Astrocyte (in vitro differentiated cells and primary cell): Measurements from ENCODE around the gene ITGB3. TPM values are rescaled to one million over a fixed set of nuclear protein-coding genes. Genes with fewer than 3 reads are reported as not detected.
A peak's percentile ranks its signal among the peaks of the same experiment; 100 is the strongest.

Source experiments
- DNase-seq: peaks from one replicate; pipeline ENCODE4 v3.0.0-alpha.2; 2010; ENCODE audit warnings: low read depth
- FAIRE-seq: peaks from 2 replicates; lab custom pipeline; 2011; peaks lifted over from hg19 to GRCh38; lab: Jason Lieb, UNC
- H2AFZ ChIP-seq: 2 replicates; pipeline ENCODE4 v1.6.0; 2012; ENCODE audit warnings: low read depth, low read length, inconsistent platforms
- H3K27ac ChIP-seq: 2 replicates; pipeline ENCODE4 v1.5.1; 2011; ENCODE audit warnings: low read depth, low read length, inconsistent platforms
- H3K27me3 ChIP-seq: 2 replicates; pipeline ENCODE4 v1.6.0; 2011; ENCODE audit warnings: low read length, inconsistent platforms; ENCODE audit not compliant: insufficient read depth
- H3K36me3 ChIP-seq: 2 replicates; pipeline ENCODE4 v1.5.1; 2011; ENCODE audit warnings: low read length, inconsistent platforms; ENCODE audit not compliant: insufficient read depth
- H3K4me1 ChIP-seq: 2 replicates; pipeline ENCODE4 v1.5.1; 2011; ENCODE audit warnings: low read length, inconsistent platforms; ENCODE audit not compliant: insufficient read depth
- H3K4me2 ChIP-seq: 2 replicates; pipeline ENCODE4 v1.6.0; 2012; ENCODE audit warnings: low read length, inconsistent platforms
- H3K4me3 ChIP-seq: 2 replicates; pipeline ENCODE4 v1.5.1; 2011; ENCODE audit warnings: low read depth, mild to moderate bottlenecking, low read length, inconsistent platforms; ENCODE audit not compliant: insufficient read depth
- H3K79me2 ChIP-seq: 2 replicates; pipeline ENCODE4 v1.6.0; 2012; ENCODE audit warnings: mild to moderate bottlenecking, low read length, inconsistent platforms; ENCODE audit not compliant: insufficient read depth
- H3K9ac ChIP-seq: 2 replicates; pipeline ENCODE4 v1.6.0; 2012; ENCODE audit warnings: mild to moderate bottlenecking, low read length, inconsistent platforms
- H3K9me3 ChIP-seq: 2 replicates; pipeline ENCODE4 v1.5.1; 2012; ENCODE audit warnings: low read depth, mild to moderate bottlenecking, low read length, inconsistent platforms; ENCODE audit not compliant: insufficient read depth
- H4K20me1 ChIP-seq: 2 replicates; pipeline ENCODE4 v1.6.0; 2012; ENCODE audit warnings: low read length, inconsistent platforms; ENCODE audit not compliant: insufficient read depth
- H3K27ac Mint-ChIP-seq: one replicate; pipeline ENCODE4 v1.8.0; 2021; ENCODE audit warnings: mild to moderate bottlenecking, mixed read lengths; ENCODE audit not compliant: unreplicated experiment
- H3K27me3 Mint-ChIP-seq: one replicate; pipeline ENCODE4 v1.8.0; 2021; ENCODE audit warnings: low read depth, mixed read lengths; ENCODE audit not compliant: unreplicated experiment
- H3K36me3 Mint-ChIP-seq: one replicate; pipeline ENCODE4 v1.8.0; 2021; ENCODE audit warnings: low read depth, mixed read lengths; ENCODE audit not compliant: unreplicated experiment
- H3K4me1 Mint-ChIP-seq: one replicate; pipeline ENCODE4 v1.8.0; 2021; ENCODE audit warnings: low read depth, mixed read lengths; ENCODE audit not compliant: unreplicated experiment
- H3K4me3 Mint-ChIP-seq: one replicate; pipeline ENCODE4 v1.8.0; 2021; ENCODE audit warnings: mild to moderate bottlenecking, moderate library complexity, mixed read lengths; ENCODE audit not compliant: unreplicated experiment
- H3K9me3 Mint-ChIP-seq: one replicate; pipeline ENCODE4 v1.8.0; 2021; ENCODE audit warnings: mild to moderate bottlenecking, mixed read lengths; ENCODE audit not compliant: unreplicated experiment
- EZH2 ChIP-seq: IDR thresholded peaks from 2 replicates; pipeline ENCODE4 v1.6.1; 2012; ENCODE audit warnings: mild to moderate bottlenecking, low read length, inconsistent platforms; ENCODE audit not compliant: insufficient read depth
- total RNA-seq: library from RNA; stranded (reverse); gene quantifications from 2 replicates; pipeline ENCODE4 v1.2.1, GENCODE V29; 2021
- TF ChIP-seq, protein P1 (sequence below): IDR thresholded peaks from 2 replicates; pipeline ENCODE4 v1.5.1; 2011; ENCODE audit warnings: low read depth, mild to moderate bottlenecking, inconsistent platforms, low read length, moderate library complexity; ENCODE audit not compliant: insufficient read depth

Gene ITGB3
- total RNA-seq, 1 donor from 2014 or later: 44.0 TPM

- peak within 1 kb of the TSS; percentile 90 for H2AFZ ChIP-seq
- DNase-seq: peak; percentile 65
Measured at GRCh38 chr17:47323382-47324223, 70.0 kb downstream of the ITGB3 start, which contains the start of gene EFCAB13. EFCAB13 (plus strand) TSS chr17:47323955; CDS start chr17:47328354, 4,399 bp downstream.

GRCh38 chr17:47324224-47325020 is 70.8 kb downstream of the ITGB3 start:
- Histone ChIP-seq H3K79me2 (no peaks in the 10 kb centered on the region), H3K9ac (peak overlapping the region; percentile 88), H3K27ac (peak overlapping the region; percentile 63), H3K36me3 (no peaks in the 10 kb centered on the region), H3K27me3 (no peaks in the 10 kb centered on the region), H3K4me3 (peak overlapping the region; percentile 72), H4K20me1 (no peaks in the 10 kb centered on the region), H2AFZ (peak overlapping the region; percentile 90), H3K4me2 (peak overlapping the region; percentile 99), H3K4me1 (peaks cover 7% of the 10 kb centered on the region), H3K9me3 (no peaks in the 10 kb centered on the region)
- H3K27ac Mint-ChIP-seq: peak overlapping the region; percentile 58
- H3K4me1 Mint-ChIP-seq: no peaks in the 10 kb centered on the region
- DNase-seq (peak; percentile 47), FAIRE-seq (no peak)
- peaks cover 14% of the 10 kb centered on the region for H3K9me3 Mint-ChIP-seq
- TF ChIP-seq EZH2: no peak
- TF ChIP-seq, protein P1, sequence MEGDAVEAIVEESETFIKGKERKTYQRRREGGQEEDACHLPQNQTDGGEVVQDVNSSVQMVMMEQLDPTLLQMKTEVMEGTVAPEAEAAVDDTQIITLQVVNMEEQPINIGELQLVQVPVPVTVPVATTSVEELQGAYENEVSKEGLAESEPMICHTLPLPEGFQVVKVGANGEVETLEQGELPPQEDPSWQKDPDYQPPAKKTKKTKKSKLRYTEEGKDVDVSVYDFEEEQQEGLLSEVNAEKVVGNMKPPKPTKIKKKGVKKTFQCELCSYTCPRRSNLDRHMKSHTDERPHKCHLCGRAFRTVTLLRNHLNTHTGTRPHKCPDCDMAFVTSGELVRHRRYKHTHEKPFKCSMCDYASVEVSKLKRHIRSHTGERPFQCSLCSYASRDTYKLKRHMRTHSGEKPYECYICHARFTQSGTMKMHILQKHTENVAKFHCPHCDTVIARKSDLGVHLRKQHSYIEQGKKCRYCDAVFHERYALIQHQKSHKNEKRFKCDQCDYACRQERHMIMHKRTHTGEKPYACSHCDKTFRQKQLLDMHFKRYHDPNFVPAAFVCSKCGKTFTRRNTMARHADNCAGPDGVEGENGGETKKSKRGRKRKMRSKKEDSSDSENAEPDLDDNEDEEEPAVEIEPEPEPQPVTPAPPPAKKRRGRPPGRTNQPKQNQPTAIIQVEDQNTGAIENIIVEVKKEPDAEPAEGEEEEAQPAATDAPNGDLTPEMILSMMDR: no peak
- H3K36me3 Mint-ChIP-seq: peaks cover 4% of the 10 kb centered on the region
- no peaks in the 10 kb centered on the region for H3K27me3 Mint-ChIP-seq
- H3K4me3 Mint-ChIP-seq: peak overlapping the region; percentile 82

More at GRCh38 chr17:47323382-47324223, 70.0 kb downstream of the ITGB3 start, which contains the start of gene EFCAB13:
- Mint-ChIP-seq H3K27me3 (no peaks in the 10 kb centered on the region), H3K4me3 (peak within 1 kb of the TSS; percentile 87), H3K4me1 (no peaks in the 10 kb centered on the region), H3K9me3 (peaks cover 15% of the 10 kb centered on the region), H3K27ac (peak within 1 kb of the TSS; percentile 87), H3K36me3 (peaks cover 4% of the 10 kb centered on the region)
- Histone ChIP-seq H3K9me3 (no peaks in the 10 kb centered on the region), H3K4me2 (peak within 1 kb of the TSS; percentile 99), H4K20me1 (no peaks in the 10 kb centered on the region), H3K4me3 (peak within 1 kb of the TSS; percentile 72), H3K9ac (peak within 1 kb of the TSS; percentile 88), H3K36me3 (no peaks in the 10 kb centered on the region), H3K27me3 (no peaks in the 10 kb centered on the region), H3K4me1 (peaks cover 7% of the 10 kb centered on the region), H3K27ac (peak within 1 kb of the TSS; percentile 63), H3K79me2 (no peaks in the 10 kb centered on the region)
- FAIRE-seq: no peak
- TF ChIP-seq, protein P1: no peak
- no peak for TF ChIP-seq EZH2
